Measurements from ENCODE around the gene UPP2.

DNA sequence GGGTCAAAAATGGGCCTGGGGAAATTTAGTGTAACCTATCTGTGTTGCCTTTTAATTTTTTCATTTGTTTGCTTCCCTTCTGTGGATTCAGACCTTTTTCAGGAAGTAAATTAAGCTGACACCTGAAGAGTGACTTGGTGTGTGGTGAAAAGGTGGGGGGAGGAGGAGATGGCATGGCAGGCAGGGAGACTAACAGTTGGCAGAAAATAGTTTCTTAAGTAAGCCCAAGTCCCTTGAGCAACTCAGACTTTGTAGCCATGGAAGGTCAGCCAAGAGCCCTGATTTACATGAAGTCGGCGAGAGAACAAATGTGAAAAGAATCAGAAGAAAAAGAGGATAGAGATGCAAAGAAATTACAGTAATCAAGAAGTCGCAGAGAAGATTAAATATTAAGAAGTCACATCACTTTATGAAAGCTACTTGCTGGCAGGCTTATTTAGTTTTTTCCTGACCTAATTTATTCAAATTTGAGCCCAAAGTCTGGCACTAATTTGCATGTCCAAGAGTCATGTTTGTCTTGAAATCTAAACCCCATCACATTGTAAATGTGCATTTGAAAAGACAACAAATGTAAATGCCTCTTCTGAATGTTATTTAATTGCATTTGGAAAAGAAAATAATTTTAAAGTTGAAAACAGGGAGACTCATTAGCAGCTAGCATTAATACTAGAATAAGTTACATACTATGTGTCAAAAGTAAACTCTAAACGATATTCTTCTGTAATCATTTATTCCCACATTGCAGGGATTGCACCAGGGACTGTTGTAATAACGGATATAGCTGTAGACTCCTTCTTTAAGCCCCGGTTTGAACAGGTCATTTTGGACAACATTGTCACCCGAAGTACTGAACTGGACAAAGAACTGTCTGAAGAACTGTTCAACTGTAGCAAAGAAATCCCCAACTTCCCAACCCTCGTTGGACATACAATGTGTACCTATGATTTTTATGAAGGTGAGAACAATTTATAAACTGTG is 19.3 kb downstream of the UPP2 start:
- TF ChIP-seq, protein P1, sequence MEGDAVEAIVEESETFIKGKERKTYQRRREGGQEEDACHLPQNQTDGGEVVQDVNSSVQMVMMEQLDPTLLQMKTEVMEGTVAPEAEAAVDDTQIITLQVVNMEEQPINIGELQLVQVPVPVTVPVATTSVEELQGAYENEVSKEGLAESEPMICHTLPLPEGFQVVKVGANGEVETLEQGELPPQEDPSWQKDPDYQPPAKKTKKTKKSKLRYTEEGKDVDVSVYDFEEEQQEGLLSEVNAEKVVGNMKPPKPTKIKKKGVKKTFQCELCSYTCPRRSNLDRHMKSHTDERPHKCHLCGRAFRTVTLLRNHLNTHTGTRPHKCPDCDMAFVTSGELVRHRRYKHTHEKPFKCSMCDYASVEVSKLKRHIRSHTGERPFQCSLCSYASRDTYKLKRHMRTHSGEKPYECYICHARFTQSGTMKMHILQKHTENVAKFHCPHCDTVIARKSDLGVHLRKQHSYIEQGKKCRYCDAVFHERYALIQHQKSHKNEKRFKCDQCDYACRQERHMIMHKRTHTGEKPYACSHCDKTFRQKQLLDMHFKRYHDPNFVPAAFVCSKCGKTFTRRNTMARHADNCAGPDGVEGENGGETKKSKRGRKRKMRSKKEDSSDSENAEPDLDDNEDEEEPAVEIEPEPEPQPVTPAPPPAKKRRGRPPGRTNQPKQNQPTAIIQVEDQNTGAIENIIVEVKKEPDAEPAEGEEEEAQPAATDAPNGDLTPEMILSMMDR (IDR thresholded peaks at IDR 0.05) = no peak
- no peak for TF ChIP-seq EZH2 (IDR thresholded peaks at IDR 0.05; ENCODE audit: borderline replicate concordance, insufficient read depth, low read depth, low read length, poor library complexity, severe bottlenecking)
